ENCODE data around the gene KCTD18.

KCTD18 gene

GRCh38 chr2:200456567-200456966, 53.3 kb downstream of the KCTD18 start:
- TF ChIP-seq CTCF (IDR thresholded peaks at IDR 0.05; ENCODE audit: control extremely low read depth, extremely low read depth, low read depth, missing control alignments) = no peak
- POLR2A ChIA-PET = no interaction called here

GRCh38 chr2:200455958-200456421, 53.9 kb downstream of the KCTD18 start:
- TF ChIP-seq CTCF (IDR thresholded peaks at IDR 0.05; ENCODE audit: control extremely low read depth, extremely low read depth, low read depth, missing control alignments) = no peak
- DNase-seq (ENCODE audit: extremely low spot score) = no peak
- POLR2A ChIA-PET = no interaction called here
- CTCF ChIA-PET = interaction anchor here (1.0 to 4.2 kb wide), 5 partner anchors 9 to 476 kb away, joined by 3 to 26 read pairs (median 7); no protein-coding TSS in a partner anchor

More at GRCh38 chr2:200456567-200456966, 53.3 kb downstream of the KCTD18 start:
- CTCF ChIA-PET = interaction anchor here (1.0 to 4.2 kb wide), 4 partner anchors 9 to 28 kb away, joined by 3 to 26 read pairs (median 8); no protein-coding TSS in a partner anchor
- DNase-seq (ENCODE audit: extremely low spot score) = no peak

- POLR2A ChIA-PET = no interaction called here
- no peak for TF ChIP-seq CTCF (IDR thresholded peaks at IDR 0.05; ENCODE audit: control extremely low read depth, extremely low read depth, low read depth, missing control alignments)
- CTCF ChIA-PET = interaction anchor here (0.9 to 4.2 kb wide), 10 partner anchors 10 to 476 kb away, joined by 3 to 26 read pairs (median 6); no protein-coding TSS in a partner anchor
- DNase-seq (ENCODE audit: extremely low spot score) = peak; percentile 30
These were observed 54.7 kb downstream of the KCTD18 start for GRCh38 chr2:200454927-200455801.

GRCh38 chr2:200453853-200454534, 55.9 kb downstream of the KCTD18 start:
- no peak for DNase-seq (ENCODE audit: extremely low spot score)
- no peak for TF ChIP-seq CTCF (IDR thresholded peaks at IDR 0.05; ENCODE audit: control extremely low read depth, extremely low read depth, low read depth, missing control alignments)
- CTCF ChIA-PET = interaction anchor here (0.9 to 4.2 kb wide), 8 partner anchors 15 to 474 kb away, joined by 3 to 26 read pairs (median 4); no protein-coding TSS in a partner anchor
- POLR2A ChIA-PET = no interaction called here

GRCh38 chr2:200453142-200453852, 56.6 kb downstream of the KCTD18 start:
- ChIA-PET POLR2A (no interaction called here), CTCF (interaction anchor here (1.2 to 4.2 kb wide), 5 partner anchors 18 to 474 kb away, joined by 3 to 26 read pairs (median 4); no protein-coding TSS in a partner anchor)
- no peak for DNase-seq (ENCODE audit: extremely low spot score)
- no peak for TF ChIP-seq CTCF (IDR thresholded peaks at IDR 0.05; ENCODE audit: control extremely low read depth, extremely low read depth, low read depth, missing control alignments)

GRCh38 chr2:200452377-200452776, 57.5 kb downstream of the KCTD18 start:
- DNase-seq (ENCODE audit: extremely low spot score) = no peak
- TF ChIP-seq CTCF (IDR thresholded peaks at IDR 0.05; ENCODE audit: control extremely low read depth, extremely low read depth, low read depth, missing control alignments) = no peak
- POLR2A ChIA-PET = no interaction called here
- CTCF ChIA-PET = no interaction called here

All from GM10248 (cell line).